Endothelial cell of umbilical vein (primary cell): ENCODE data around the gene SULT1A2. TPM values are rescaled to one million over a fixed set of nuclear protein-coding genes. Genes with fewer than 3 reads are reported as not detected.

ENCODE experiments used
- BruUV-seq: library from RNA; stranded (reverse); fragments of 400-500 nt; replicated peaks from 2 replicates; lab custom pipeline; 2021; lab: Mats Ljungman, UMichigan
- CTCF ChIA-PET: fragments of 300-600, 350-600 bp; sonication (Branson Sonifier 250); formaldehyde crosslinking; loops from one replicate; lab custom pipeline; 2021; ENCODE audit warnings: antibody characterized with exemption, inconsistent platforms; lab: Charles Lee
- POLR2A ChIA-PET: fragments of 300-600, 350-600 bp; sonication (Branson Sonifier 250); formaldehyde crosslinking; loops from one replicate; lab custom pipeline; 2021; ENCODE audit warnings: antibody characterized with exemption, inconsistent platforms; lab: Charles Lee
- DNase-seq: peaks from one replicate; pipeline ENCODE4 v3.0.0-alpha.2; 2011; ENCODE audit warnings: low read depth, low spot score
- FAIRE-seq: peaks from 2 replicates; lab custom pipeline; 2011; peaks lifted over from hg19 to GRCh38; lab: Jason Lieb, UNC
- H2AFZ ChIP-seq: 2 replicates; pipeline ENCODE4 v1.6.0; 2012; ENCODE audit warnings: low read depth, low read length, control low read depth, inconsistent platforms
- H3K27ac ChIP-seq: 2 replicates; pipeline ENCODE4 v1.5.1; 2011; ENCODE audit warnings: low read depth, mild to moderate bottlenecking, control low read depth, low read length, moderate library complexity; ENCODE audit not compliant: insufficient read depth
- H3K27me3 ChIP-seq, 2 experiments: 2 replicates each; pipeline versions ENCODE4 v1.6.0 to v1.6.1; 2011; ENCODE audit warnings: low read length in 2 of 2, mixed read lengths in 1 of 2; ENCODE audit not compliant: control insufficient read depth in 2 of 2, insufficient read depth in 2 of 2
- H3K36me3 ChIP-seq, 2 experiments: 2 replicates in 1 of 2; 3 replicates in 1 of 2; pipeline ENCODE4 v1.5.1; 2011; ENCODE audit warnings: low read length in 2 of 2, mild to moderate bottlenecking in 1 of 2, moderate library complexity in 1 of 2; ENCODE audit not compliant: control insufficient read depth in 2 of 2, insufficient read depth in 2 of 2; ENCODE audit errors: extremely low read depth in 1 of 2
- H3K4me1 ChIP-seq: 3 replicates; pipeline ENCODE4 v1.5.1; 2011; ENCODE audit warnings: mild to moderate bottlenecking, low read length; ENCODE audit not compliant: control insufficient read depth, insufficient read depth; ENCODE audit errors: extremely low read depth
- H3K4me2 ChIP-seq: 2 replicates; pipeline ENCODE4 v1.6.1; 2011; ENCODE audit warnings: low read length, control low read depth, mixed read lengths; ENCODE audit not compliant: insufficient read depth
- H3K4me3 ChIP-seq, 3 experiments: fragments of 200-600 bp in 1 of 3; sonication (generic), shearing (Covaris generic) in 1 of 3; replicated peaks in 1 of 3; 2 replicates each; pipeline ENCODE4 v1.5.1; 2011 to 2016; ENCODE audit warnings: control low read depth in 3 of 3, low read length in 3 of 3, mild to moderate bottlenecking in 2 of 3, inconsistent platforms in 1 of 3, low read depth in 1 of 3, moderate library complexity in 1 of 3; ENCODE audit not compliant: insufficient read depth in 1 of 3
- H3K79me2 ChIP-seq: 2 replicates; pipeline ENCODE4 v1.6.0; 2012; ENCODE audit warnings: low read length, inconsistent platforms; ENCODE audit not compliant: control insufficient read depth, insufficient read depth
- H3K9ac ChIP-seq: replicated peaks from 2 replicates; pipeline ENCODE3; 2011; ENCODE audit warnings: low read length, control low read depth; ENCODE audit not compliant: insufficient read depth; ENCODE audit errors: extremely low read depth
- H3K9me1 ChIP-seq: replicated peaks from 3 replicates; pipeline ENCODE4 v1.6.0; 2011; ENCODE audit warnings: mild to moderate bottlenecking, low read length; ENCODE audit not compliant: control insufficient read depth, insufficient read depth; ENCODE audit errors: extremely low read depth
- H3K9me3 ChIP-seq: replicated peaks from 2 replicates; pipeline ENCODE4 v1.5.1; 2012; ENCODE audit warnings: low read length, inconsistent platforms; ENCODE audit not compliant: control insufficient read depth, insufficient read depth
- H4K20me1 ChIP-seq: replicated peaks from 2 replicates; pipeline ENCODE3; 2011; ENCODE audit warnings: mild to moderate bottlenecking, low read length; ENCODE audit not compliant: control insufficient read depth, insufficient read depth; ENCODE audit errors: extremely low read depth
- CTCF ChIP-seq, 2 donors: IDR thresholded peaks; 1 replicate in 1 of 2; 2 replicates in 1 of 2; pipeline ENCODE4 v1.5.1; 2011; ENCODE audit warnings: low read length in 2 of 2, mild to moderate bottlenecking in 2 of 2, moderate library complexity in 2 of 2, control low read depth in 1 of 2, inconsistent platforms in 1 of 2, low read depth in 1 of 2; ENCODE audit not compliant: insufficient read depth in 1 of 2; ENCODE audit errors: extremely low read depth in 1 of 2
- EZH2 ChIP-seq: IDR thresholded peaks from 2 replicates; pipeline ENCODE4 v1.6.1; 2012; ENCODE audit warnings: borderline replicate concordance, low read depth, mild to moderate bottlenecking, moderate library complexity, low read length, inconsistent platforms; ENCODE audit not compliant: severe bottlenecking
- FOS ChIP-seq: IDR thresholded peaks from 2 replicates; pipeline ENCODE4 v1.6.1; 2011; ENCODE audit warnings: mild to moderate bottlenecking, low read length, moderate library complexity, borderline replicate concordance; ENCODE audit not compliant: insufficient read depth
- GATA2 ChIP-seq: IDR thresholded peaks from 2 replicates; pipeline ENCODE4 v1.7.0; 2011; ENCODE audit warnings: low read depth, mild to moderate bottlenecking, moderate library complexity, mixed read lengths, low read length; ENCODE audit not compliant: insufficient read length, insufficient read depth
- JUN ChIP-seq: IDR thresholded peaks from 2 replicates; pipeline ENCODE4 v1.6.1; 2011; ENCODE audit warnings: borderline replicate concordance, low read depth; ENCODE audit not compliant: insufficient read length, insufficient read depth
- MYC ChIP-seq: IDR thresholded peaks from one replicate; pipeline ENCODE4 v1.6.1; 2011; ENCODE audit warnings: mild to moderate bottlenecking, low read depth, low read length
- POLR2A ChIP-seq: IDR thresholded peaks from 2 replicates; pipeline ENCODE4 v1.6.1; 2012; ENCODE audit warnings: low read depth, mild to moderate bottlenecking, control low read depth, low read length
- POLR2AphosphoS5 ChIP-seq: IDR thresholded peaks from 2 replicates; pipeline ENCODE4 v1.6.1; 2012; ENCODE audit warnings: low read depth, mild to moderate bottlenecking, control low read depth, low read length, moderate library complexity; ENCODE audit not compliant: insufficient read depth
- dilution Hi-C: fragments of 300-500 bp; cut with MboI; formaldehyde crosslinking; loops from one replicate; pipeline ENCODE4 v1.15.0; 2019; ENCODE audit warnings: low sequenced_read_pairs; ENCODE audit not compliant: extremely low pct_ligation_motif_present
- intact Hi-C: fragments of 100-400 bp; cut with micrococcal nuclease; formaldehyde crosslinking; loops from one replicate; pipeline ENCODE4 v1.10.0; 2022
- polyA plus RNA-seq, 4 experiments: library from polyadenylated mRNA; depleted of rRNA in 3 of 4; stranded (reverse) in 3 of 4; unstranded in 1 of 4; fragments of >200 nt; gene quantifications; 2 replicates each; pipeline versions ENCODE4 v1.2.1 to v1.2.3, GENCODE V29; 2011 to 2012; ENCODE audit warnings: missing spikeins in 1 of 4
- total RNA-seq: library from RNA; stranded (reverse); gene quantifications from 2 replicates; pipeline ENCODE4 v1.2.3, GENCODE V29; 2021
- TF ChIP-seq, protein P1 (sequence below): IDR thresholded peaks from 2 replicates; pipeline ENCODE4 v1.6.1; 2011; ENCODE audit not compliant: insufficient read depth, insufficient read length

The SULT1A2 gene
- total and polyA plus RNA-seq, 2 donors (not counting 3 experiments of a cell fraction or from before 2014, with no cell fraction given): not detected

DNA sequence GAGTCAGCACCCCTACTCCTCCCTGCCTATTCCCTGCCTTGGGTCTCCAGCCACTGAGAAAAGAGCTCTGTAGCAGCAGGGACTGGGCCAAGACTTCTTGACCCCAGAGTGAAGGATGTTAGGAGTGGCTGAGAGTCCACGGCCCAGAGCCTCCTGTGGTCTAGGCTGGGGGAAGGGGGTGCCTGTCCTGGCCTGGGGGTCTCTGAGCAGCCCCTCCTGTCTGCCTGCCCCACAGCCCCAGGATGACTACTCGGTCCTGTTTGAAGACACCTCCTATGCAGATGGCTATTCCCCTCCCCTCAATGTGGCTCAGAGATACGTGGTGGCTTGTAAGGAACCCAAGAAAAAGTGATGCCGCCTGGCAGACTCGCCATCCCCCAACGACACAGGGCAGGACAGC, 5.5 kb downstream of the SULT1A2 start:
- dilution Hi-C loops (no loop called here), intact Hi-C loops (no loop called here)
- Histone ChIP-seq H3K27me3 (no peaks in the 10 kb centered on the region), H4K20me1 (no peaks in the 10 kb centered on the region), H3K4me1 (no peaks in the 10 kb centered on the region), H2AFZ (no peak overlapping the region), H3K9me3 (no peaks in the 10 kb centered on the region), H3K4me3 (no peak overlapping the region), H3K4me2 (no peak overlapping the region), H3K9ac (no peak overlapping the region), H3K9me1 (no peaks in the 10 kb centered on the region), H3K36me3 (peaks cover 0 to 16% of the 10 kb centered on the region in 2 experiments), H3K79me2 (no peaks in the 10 kb centered on the region), H3K27ac (no peak overlapping the region)
- no peak for TF ChIP-seq FOS
- TF ChIP-seq JUN: no peak
- TF ChIP-seq POLR2A: no peak
- no peak for TF ChIP-seq MYC
- ChIA-PET POLR2A (no interaction called here), CTCF (no interaction called here)
- FAIRE-seq (no peak), DNase-seq (no peak)
- BruUV-seq: no TSS peak

DNA sequence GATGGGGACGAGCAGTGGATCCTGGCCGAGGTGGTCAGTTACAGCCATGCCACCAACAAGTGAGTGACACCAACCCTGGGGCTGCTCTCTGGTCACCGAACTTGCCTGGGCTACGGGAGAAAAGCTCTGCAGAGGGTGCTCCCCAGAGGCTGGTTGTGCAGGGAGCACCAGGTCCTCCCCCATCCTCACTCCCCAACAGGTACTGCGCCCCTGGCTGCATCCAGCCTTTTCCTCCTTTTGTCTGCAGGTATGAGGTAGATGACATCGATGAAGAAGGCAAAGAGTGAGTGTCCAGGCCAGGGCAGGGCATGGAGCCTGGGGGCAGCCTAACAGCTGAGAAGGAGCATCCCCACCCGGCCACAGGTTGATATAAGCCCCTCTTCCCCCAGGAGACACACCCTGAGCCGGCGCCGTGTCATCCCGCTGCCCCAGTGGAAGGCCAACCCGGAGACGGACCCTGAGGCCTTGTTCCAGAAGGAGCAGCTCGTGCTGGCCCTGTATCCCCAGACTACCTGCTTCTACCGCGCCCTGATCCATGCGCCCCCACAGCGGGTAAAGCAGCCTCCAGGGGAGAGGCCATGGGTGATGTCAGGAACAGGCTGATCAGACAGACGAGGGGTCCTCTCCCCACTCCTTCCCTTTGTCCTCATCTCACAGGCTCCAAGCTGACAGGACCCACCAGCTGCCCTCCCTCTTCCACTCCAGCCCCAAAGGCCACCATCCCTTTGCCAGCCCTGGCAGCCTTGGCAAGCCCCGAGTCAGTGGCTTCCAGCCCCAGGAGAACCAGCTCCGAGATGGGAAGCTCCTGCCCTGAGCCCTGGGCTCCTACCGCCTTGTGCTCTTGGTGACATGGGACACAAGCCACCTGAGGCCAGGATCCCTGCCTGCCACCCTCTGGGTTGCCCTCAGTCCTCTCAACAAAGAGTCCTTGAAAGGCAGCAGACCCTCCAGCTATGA, 6.2 kb downstream of the SULT1A2 start:
- Histone ChIP-seq H3K79me2 (no peaks in the 10 kb centered on the region), H3K4me1 (no peaks in the 10 kb centered on the region), H3K27ac (no peak overlapping the region), H2AFZ (no peak overlapping the region), H3K9ac (no peak overlapping the region), H3K36me3 (peaks cover 0 to 16% of the 10 kb centered on the region in 2 experiments), H3K27me3 (no peaks in the 10 kb centered on the region), H3K9me3 (no peaks in the 10 kb centered on the region), H3K4me3 (no peak overlapping the region), H4K20me1 (no peaks in the 10 kb centered on the region), H3K4me2 (no peak overlapping the region), H3K9me1 (no peaks in the 10 kb centered on the region)
- no TSS peak for BruUV-seq
- intact Hi-C loops (no loop called here), dilution Hi-C loops (no loop called here)
- no peak for FAIRE-seq
- POLR2A ChIA-PET: no interaction called here
- CTCF ChIA-PET: no interaction called here
- TF ChIP-seq POLR2AphosphoS5 (no peak), EZH2 (no peak), MYC (no peak), POLR2A (no peak), GATA2 (no peak), JUN (no peak), FOS (no peak), CTCF (IDR thresholded peaks at IDR 0.05; ENCODE audit: extremely low read depth in 1 of 2, insufficient read depth in 1 of 2, low read depth in 1 of 2, low read length in 2 of 2) (no peak)
- TF ChIP-seq, protein P1, sequence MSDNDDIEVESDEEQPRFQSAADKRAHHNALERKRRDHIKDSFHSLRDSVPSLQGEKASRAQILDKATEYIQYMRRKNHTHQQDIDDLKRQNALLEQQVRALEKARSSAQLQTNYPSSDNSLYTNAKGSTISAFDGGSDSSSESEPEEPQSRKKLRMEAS: no peak
- no peak for DNase-seq
